Loucy (cell line): ENCODE results near the gene CFAP100.
A peak's percentile ranks its signal among the peaks of the same experiment; 100 is the strongest.

ENCODE experiments used
- H2AFZ ChIP-seq: fragments of 200-600 bp; sonication (generic); 2 replicates; pipeline ENCODE4 v1.6.0; 2016; ENCODE audit warnings: antibody characterized with exemption, mild to moderate bottlenecking, low read length, moderate library complexity
- H3F3A ChIP-seq: fragments of 200-600 bp; 2 replicates; pipeline ENCODE4 v1.6.0; 2016; ENCODE audit warnings: antibody characterized with exemption, low read depth, mild to moderate bottlenecking
- H3K27me3 ChIP-seq: fragments of 200-600 bp; sonication (generic); 2 replicates; pipeline ENCODE4 v1.6.1; 2014; ENCODE audit warnings: low read length, mild to moderate bottlenecking; ENCODE audit not compliant: insufficient read depth, poor library complexity, severe bottlenecking
- H3K36me3 ChIP-seq: fragments of 200-600 bp; sonication (generic); 2 replicates; pipeline ENCODE4 v1.6.1; 2016; ENCODE audit warnings: low read length; ENCODE audit not compliant: insufficient read depth
- H3K4me1 ChIP-seq: fragments of 200-600 bp; sonication (generic); 2 replicates; pipeline ENCODE4 v1.5.1; 2014; ENCODE audit warnings: low read length, mild to moderate bottlenecking; ENCODE audit not compliant: insufficient read depth, poor library complexity, severe bottlenecking
- H3K4me2 ChIP-seq: fragments of 200-600 bp; sonication (generic); 2 replicates; pipeline ENCODE4 v1.6.0; 2014; ENCODE audit warnings: antibody characterized with exemption, low read length, low read depth, mild to moderate bottlenecking; ENCODE audit not compliant: poor library complexity, severe bottlenecking
- H3K4me3 ChIP-seq: fragments of 200-600 bp; sonication (generic); 2 replicates; pipeline ENCODE4 v1.5.1; 2014; ENCODE audit warnings: low read length, mild to moderate bottlenecking, mixed read lengths; ENCODE audit not compliant: poor library complexity, severe bottlenecking
- H3K79me2 ChIP-seq: fragments of 200-600 bp; sonication (generic); 2 replicates; pipeline ENCODE4 v1.6.1; 2014; ENCODE audit warnings: low read length; ENCODE audit not compliant: insufficient read depth
- H3K9ac ChIP-seq: fragments of 200-600 bp; sonication (generic); 2 replicates; pipeline ENCODE4 v1.6.0; 2014; ENCODE audit warnings: mild to moderate bottlenecking, low read depth, low read length, moderate library complexity; ENCODE audit not compliant: poor library complexity, severe bottlenecking
- H3K9me2 ChIP-seq: fragments of 200-600 bp; sonication (generic); replicated peaks from 2 replicates; pipeline ENCODE4 v1.6.1; 2016; ENCODE audit warnings: low read depth, low read length, mixed read lengths
- H3K9me3 ChIP-seq: fragments of 200-600 bp; sonication (generic); 2 replicates; pipeline ENCODE4 v1.6.1; 2014; ENCODE audit warnings: mild to moderate bottlenecking, antibody characterized with exemption, low read length, low read depth; ENCODE audit not compliant: insufficient read depth
- H4K20me1 ChIP-seq: fragments of 200-600 bp; sonication (generic); 2 replicates; pipeline ENCODE4 v1.6.0; 2014; ENCODE audit warnings: antibody characterized with exemption, low read length, mild to moderate bottlenecking; ENCODE audit not compliant: insufficient read depth, poor library complexity, severe bottlenecking
- EZH2phosphoT487 ChIP-seq: fragments of 200-600 bp; IDR thresholded peaks from 2 replicates; pipeline ENCODE4 v1.6.1; 2018; ENCODE audit warnings: antibody characterized with exemption, mild to moderate bottlenecking, moderate library complexity, borderline replicate concordance
- TF ChIP-seq, protein P1 (sequence below): fragments of 200-600 bp; sonication (generic); conservative IDR thresholded peaks from 2 replicates; pipeline ENCODE4 v1.5.1; 2014; ENCODE audit warnings: mild to moderate bottlenecking, antibody characterized with exemption, low read length

The CFAP100 gene

DNA sequence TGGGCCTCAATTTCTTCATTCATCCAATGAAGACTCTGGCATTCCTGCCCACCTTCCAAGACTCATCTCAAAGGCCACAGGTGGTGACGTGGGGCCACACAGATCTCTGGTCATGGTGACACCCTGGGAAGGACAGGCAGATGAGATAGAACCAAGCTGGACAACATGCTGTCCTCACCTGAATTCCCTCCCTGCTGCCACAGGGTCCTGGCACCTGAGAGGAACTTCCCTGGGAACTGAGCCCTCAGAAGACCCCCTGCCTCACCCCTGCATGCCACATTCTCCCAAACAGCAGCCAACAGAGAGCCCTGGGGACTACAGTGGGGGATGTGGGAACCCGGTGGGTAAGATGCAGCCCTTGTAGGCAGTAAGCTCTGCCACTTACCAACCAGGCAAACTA, 48.2 kb upstream of the CFAP100 start:
- no peaks in the 10 kb centered on the region for H4K20me1 ChIP-seq
- H2AFZ ChIP-seq, result no peak overlapping the region
- H3K79me2 ChIP-seq, result no peaks in the 10 kb centered on the region
- no peaks in the 10 kb centered on the region for H3K9me3 ChIP-seq
- H3K36me3 ChIP-seq, result no peaks in the 10 kb centered on the region
- H3K4me2 ChIP-seq, result no peak overlapping the region
- H3F3A ChIP-seq, result no peaks in the 10 kb centered on the region
- peaks cover 14% of the 10 kb centered on the region for H3K4me1 ChIP-seq
- TF ChIP-seq, protein P1, sequence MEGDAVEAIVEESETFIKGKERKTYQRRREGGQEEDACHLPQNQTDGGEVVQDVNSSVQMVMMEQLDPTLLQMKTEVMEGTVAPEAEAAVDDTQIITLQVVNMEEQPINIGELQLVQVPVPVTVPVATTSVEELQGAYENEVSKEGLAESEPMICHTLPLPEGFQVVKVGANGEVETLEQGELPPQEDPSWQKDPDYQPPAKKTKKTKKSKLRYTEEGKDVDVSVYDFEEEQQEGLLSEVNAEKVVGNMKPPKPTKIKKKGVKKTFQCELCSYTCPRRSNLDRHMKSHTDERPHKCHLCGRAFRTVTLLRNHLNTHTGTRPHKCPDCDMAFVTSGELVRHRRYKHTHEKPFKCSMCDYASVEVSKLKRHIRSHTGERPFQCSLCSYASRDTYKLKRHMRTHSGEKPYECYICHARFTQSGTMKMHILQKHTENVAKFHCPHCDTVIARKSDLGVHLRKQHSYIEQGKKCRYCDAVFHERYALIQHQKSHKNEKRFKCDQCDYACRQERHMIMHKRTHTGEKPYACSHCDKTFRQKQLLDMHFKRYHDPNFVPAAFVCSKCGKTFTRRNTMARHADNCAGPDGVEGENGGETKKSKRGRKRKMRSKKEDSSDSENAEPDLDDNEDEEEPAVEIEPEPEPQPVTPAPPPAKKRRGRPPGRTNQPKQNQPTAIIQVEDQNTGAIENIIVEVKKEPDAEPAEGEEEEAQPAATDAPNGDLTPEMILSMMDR, result no peak
- TF ChIP-seq EZH2phosphoT487, result no peak
- no peak overlapping the region for H3K9ac ChIP-seq
- H3K4me3 ChIP-seq, result no peak overlapping the region
- no peaks in the 10 kb centered on the region for H3K9me2 ChIP-seq
- H3K27me3 ChIP-seq, result no peaks in the 10 kb centered on the region

DNA sequence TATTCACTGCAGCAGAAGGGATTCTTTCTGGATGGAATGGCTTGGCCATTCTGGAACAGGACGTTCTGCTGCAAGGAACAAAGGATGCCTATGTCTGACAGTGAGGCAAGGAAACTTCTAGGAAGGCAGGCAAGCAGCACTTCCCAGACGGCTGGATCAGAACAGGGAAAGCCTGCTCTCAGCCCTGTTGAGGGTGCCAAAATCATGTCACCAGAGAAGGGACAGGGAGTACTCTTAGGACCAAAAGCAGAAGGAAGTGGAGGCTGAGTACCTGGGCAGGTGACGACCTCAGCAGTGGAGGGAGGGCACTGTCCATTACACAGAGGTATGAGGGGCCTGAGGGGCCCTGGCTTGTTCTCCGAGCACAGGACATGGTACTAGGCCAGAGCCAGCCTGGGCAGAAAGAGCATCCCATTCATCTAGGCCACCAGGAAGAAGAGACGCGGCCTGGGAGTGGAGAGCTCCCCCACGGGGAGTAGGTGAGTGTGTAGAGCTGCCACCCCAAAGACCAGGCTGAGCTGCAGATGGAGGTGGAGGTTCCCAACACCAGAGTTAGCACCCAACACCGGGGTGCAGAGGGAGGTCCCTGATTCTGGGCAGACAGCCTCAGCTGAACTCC, 47.1 kb upstream of the CFAP100 start:
- H3K4me3 ChIP-seq, result no peak overlapping the region
- H3K9me2 ChIP-seq, result no peaks in the 10 kb centered on the region
- no peak overlapping the region for H3K4me2 ChIP-seq
- H3K9me3 ChIP-seq, result no peaks in the 10 kb centered on the region
- no peaks in the 10 kb centered on the region for H3K36me3 ChIP-seq
- no peaks in the 10 kb centered on the region for H3K27me3 ChIP-seq
- no peak for TF ChIP-seq EZH2phosphoT487
- TF ChIP-seq, protein P1, result no peak
- no peak overlapping the region for H3K9ac ChIP-seq
- H3K4me1 ChIP-seq, result peaks cover 14% of the 10 kb centered on the region
- H2AFZ ChIP-seq, result no peak overlapping the region
- H3K79me2 ChIP-seq, result no peaks in the 10 kb centered on the region
- no peaks in the 10 kb centered on the region for H3F3A ChIP-seq
- no peaks in the 10 kb centered on the region for H4K20me1 ChIP-seq

DNA sequence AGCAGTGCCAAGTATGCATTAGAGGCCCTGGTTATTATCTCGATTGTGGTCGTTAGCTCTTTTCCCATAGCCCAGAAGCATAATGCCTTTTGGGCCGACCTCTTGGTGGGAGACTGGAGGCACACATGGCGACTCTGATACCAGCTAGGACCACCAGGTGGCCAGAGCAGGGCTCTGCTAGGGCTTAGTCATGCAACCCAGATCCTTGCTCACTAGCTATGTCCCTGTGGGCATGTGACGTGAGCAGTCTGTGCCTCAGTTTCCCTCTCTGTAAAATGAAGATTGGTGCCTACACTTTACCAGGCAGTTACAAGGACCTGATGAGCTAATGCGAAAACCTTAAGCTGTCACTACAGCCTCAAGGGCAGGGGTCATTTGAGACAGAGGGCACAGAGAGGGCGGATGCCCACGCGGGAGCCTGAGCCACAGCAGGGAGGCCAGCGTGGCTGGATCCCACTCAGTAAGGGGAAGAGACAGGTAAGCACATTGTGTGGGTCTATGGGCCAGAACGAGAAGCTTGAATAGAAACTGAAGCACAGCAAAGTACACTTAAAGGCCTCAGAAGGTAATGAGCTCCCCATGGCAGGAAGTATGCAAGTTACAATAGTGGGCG, 46.3 kb upstream of the CFAP100 start:
- Histone ChIP-seq H3K27me3 (no peaks in the 10 kb centered on the region), H3K4me1 (peaks cover 14% of the 10 kb centered on the region), H4K20me1 (no peaks in the 10 kb centered on the region), H3K36me3 (no peaks in the 10 kb centered on the region), H3K79me2 (no peaks in the 10 kb centered on the region), H3K4me2 (no peak overlapping the region), H3K4me3 (no peak overlapping the region), H2AFZ (no peak overlapping the region), H3K9me2 (no peaks in the 10 kb centered on the region), H3K9me3 (no peaks in the 10 kb centered on the region), H3K9ac (no peak overlapping the region), H3F3A (no peaks in the 10 kb centered on the region)
- no peak for TF ChIP-seq EZH2phosphoT487
- TF ChIP-seq, protein P1, result peak; percentile 65
